Nephron progenitor cell (in vitro differentiated cells): ENCODE results near the gene SLC25A42.

ENCODE experiments used
- DNase-seq: peaks from one replicate; pipeline ENCODE4 v3.0.0; 2021
- H3K27ac Mint-ChIP-seq: 2 replicates; pipeline ENCODE4 v1.8.0; 2021; ENCODE audit warnings: mild to moderate bottlenecking, moderate library complexity, mixed read lengths
- H3K27me3 Mint-ChIP-seq: 2 replicates; pipeline ENCODE4 v1.8.0; 2021; ENCODE audit warnings: mild to moderate bottlenecking, low read depth, mixed read lengths; ENCODE audit not compliant: poor library complexity
- H3K36me3 Mint-ChIP-seq: 2 replicates; pipeline ENCODE4 v1.8.0; 2021; ENCODE audit warnings: low read depth, mixed read lengths
- H3K4me1 Mint-ChIP-seq: 2 replicates; pipeline ENCODE4 v1.8.0; 2021; ENCODE audit warnings: mixed read lengths
- H3K4me3 Mint-ChIP-seq: 2 replicates; pipeline ENCODE4 v1.8.0; 2021; ENCODE audit warnings: mild to moderate bottlenecking, moderate library complexity, mixed read lengths
- H3K9me3 Mint-ChIP-seq: 2 replicates; pipeline ENCODE4 v1.8.0; 2021; ENCODE audit warnings: mild to moderate bottlenecking, moderate library complexity, mixed read lengths
- TF ChIP-seq, protein P1 (sequence below): fragments of 200-600 bp; sonication (generic); IDR thresholded peaks from 2 replicates; pipeline ENCODE4 v1.5.0; 2021; ENCODE audit warnings: antibody characterized with exemption

SLC25A42 gene

DNA sequence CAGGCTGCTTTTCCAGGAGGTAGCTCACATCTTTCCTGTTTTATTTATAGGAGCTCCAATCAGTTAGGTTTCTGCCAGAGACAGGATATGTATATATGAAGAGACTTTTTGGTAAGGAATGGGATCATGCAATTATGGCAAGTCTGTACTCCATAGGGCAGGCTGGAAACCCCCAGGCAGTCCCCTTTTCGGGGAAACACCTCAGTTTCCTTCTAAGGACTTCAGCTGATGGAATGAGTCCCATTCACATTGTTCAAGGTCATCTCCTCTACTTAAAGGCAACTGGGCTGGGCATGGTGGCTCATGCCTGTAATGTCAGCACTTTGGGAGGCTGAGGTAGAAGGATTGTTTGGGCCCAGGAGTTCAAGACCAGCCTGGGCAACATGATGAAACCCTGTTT, 10.9 kb upstream of the SLC25A42 start:
- TF ChIP-seq, protein P1, sequence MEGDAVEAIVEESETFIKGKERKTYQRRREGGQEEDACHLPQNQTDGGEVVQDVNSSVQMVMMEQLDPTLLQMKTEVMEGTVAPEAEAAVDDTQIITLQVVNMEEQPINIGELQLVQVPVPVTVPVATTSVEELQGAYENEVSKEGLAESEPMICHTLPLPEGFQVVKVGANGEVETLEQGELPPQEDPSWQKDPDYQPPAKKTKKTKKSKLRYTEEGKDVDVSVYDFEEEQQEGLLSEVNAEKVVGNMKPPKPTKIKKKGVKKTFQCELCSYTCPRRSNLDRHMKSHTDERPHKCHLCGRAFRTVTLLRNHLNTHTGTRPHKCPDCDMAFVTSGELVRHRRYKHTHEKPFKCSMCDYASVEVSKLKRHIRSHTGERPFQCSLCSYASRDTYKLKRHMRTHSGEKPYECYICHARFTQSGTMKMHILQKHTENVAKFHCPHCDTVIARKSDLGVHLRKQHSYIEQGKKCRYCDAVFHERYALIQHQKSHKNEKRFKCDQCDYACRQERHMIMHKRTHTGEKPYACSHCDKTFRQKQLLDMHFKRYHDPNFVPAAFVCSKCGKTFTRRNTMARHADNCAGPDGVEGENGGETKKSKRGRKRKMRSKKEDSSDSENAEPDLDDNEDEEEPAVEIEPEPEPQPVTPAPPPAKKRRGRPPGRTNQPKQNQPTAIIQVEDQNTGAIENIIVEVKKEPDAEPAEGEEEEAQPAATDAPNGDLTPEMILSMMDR, result no peak
- Mint-ChIP-seq H3K9me3 (no peaks in the 10 kb centered on the region), H3K4me1 (peaks cover 2% of the 10 kb centered on the region), H3K36me3 (peaks cover 14% of the 10 kb centered on the region), H3K4me3 (no peak overlapping the region), H3K27me3 (peaks cover 3% of the 10 kb centered on the region), H3K27ac (no peak overlapping the region)
- no peak for DNase-seq

DNA sequence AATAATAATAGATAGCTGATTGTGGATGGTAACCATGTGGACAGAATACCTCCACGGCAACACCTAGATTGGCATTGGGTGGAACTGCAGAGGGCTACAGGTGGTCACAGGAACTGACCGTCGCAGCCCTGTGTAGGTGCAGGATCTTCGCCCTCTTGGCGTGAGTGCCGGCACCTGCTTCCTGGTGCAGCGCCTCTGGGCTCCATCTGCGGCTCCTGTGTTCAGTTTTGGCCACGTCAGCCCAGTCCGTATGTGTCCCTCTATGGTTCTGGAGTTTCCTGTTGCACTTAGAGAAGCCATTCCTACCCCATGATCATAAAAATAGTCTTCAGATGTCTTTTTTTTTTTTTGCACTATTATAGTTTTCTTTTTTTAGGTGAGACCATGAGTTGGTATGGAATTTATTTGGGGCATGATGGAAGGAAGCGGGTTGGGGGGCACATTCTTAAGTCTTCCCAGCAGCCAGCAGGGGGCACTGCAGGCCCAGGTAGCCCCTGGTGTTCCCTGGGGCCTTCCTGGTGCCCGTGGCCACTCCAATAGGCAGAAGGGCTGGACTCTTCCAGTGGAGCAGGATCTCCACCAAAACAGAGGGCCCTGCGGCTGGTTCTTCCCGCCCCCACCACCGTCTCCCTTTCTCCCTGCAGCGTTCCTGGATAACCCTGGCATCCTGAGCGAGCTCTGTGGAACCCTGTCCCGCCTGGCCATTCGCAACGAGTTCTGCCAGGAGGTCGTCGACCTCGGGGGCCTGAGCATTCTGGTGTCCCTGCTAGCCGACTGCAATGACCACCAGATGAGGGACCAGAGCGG, 10.1 kb upstream of the SLC25A42 start:
- H3K4me1 Mint-ChIP-seq, result peaks cover 4% of the 10 kb centered on the region
- H3K27me3 Mint-ChIP-seq, result peaks cover 3% of the 10 kb centered on the region
- no peaks in the 10 kb centered on the region for H3K9me3 Mint-ChIP-seq
- TF ChIP-seq, protein P1, result peak; percentile 81
- peak; percentile 84 for DNase-seq
- H3K4me3 Mint-ChIP-seq, result no peak overlapping the region
- H3K36me3 Mint-ChIP-seq, result peaks cover 14% of the 10 kb centered on the region
- H3K27ac Mint-ChIP-seq, result no peak overlapping the region

DNA sequence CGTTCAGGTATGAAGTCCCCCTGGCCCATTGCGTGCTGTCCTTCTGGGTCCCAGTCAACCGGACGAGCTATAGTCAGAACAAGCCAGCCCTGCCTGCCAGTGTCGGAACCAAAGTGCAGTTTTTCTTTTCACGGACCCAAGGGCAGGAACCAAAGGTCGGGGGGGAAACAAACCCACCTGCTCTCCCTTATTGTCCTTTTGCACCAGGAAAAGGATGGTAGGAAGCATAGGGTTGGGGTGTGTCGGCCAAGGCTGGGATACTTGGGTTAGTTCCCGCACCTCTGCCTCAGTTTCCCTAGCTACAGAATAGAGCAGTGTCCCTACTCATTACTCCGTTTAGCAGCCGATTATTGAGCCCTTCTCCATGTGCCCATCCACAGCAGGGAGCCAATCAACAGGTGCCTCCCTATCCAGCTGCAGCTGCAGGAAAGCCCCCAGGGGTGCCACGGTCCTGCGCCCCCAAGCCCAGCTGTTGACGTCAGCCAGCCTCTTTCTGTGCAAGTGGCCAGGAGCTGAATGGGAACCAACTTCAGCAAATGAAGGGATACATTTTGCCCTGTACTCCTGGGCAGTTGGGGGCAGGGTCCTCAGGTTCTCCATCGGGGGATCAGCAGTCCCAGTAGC, 9.4 kb upstream of the SLC25A42 start:
- TF ChIP-seq, protein P1, result no peak
- DNase-seq, result no peak
- Mint-ChIP-seq H3K4me1 (peaks cover 7% of the 10 kb centered on the region), H3K36me3 (peaks cover 15% of the 10 kb centered on the region), H3K9me3 (no peaks in the 10 kb centered on the region), H3K4me3 (no peak overlapping the region), H3K27me3 (peaks cover 3% of the 10 kb centered on the region), H3K27ac (no peak overlapping the region)

DNA sequence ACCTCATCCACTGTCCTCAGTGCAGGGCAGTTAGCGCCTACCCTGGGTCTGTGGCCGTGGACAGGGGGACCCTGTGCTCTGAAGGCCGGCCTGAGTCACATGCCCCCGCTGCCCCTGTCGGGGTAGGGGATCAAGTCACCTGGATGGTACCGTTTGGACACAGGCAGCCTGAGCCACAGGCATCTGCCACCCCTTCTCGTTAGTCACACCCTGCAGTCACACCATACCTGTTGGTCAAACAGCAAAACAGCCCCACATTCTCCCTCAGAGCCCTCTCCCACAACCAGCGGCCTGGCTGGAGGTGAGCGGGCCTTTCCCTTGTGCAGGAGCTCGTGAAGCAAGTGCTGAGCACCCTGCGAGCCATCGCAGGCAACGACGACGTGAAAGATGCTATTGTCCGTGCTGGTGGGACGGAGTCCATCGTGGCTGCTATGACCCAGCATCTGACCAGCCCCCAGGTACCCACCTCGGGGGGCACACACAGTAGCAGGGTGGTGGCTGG, 8.8 kb upstream of the SLC25A42 start:
- H3K27ac Mint-ChIP-seq, result no peak overlapping the region
- peaks cover 12% of the 10 kb centered on the region for H3K4me1 Mint-ChIP-seq
- no peaks in the 10 kb centered on the region for H3K9me3 Mint-ChIP-seq
- H3K27me3 Mint-ChIP-seq, result peaks cover 3% of the 10 kb centered on the region
- no peak overlapping the region for H3K4me3 Mint-ChIP-seq
- TF ChIP-seq, protein P1, result no peak
- no peak for DNase-seq
- H3K36me3 Mint-ChIP-seq, result peaks cover 21% of the 10 kb centered on the region

DNA sequence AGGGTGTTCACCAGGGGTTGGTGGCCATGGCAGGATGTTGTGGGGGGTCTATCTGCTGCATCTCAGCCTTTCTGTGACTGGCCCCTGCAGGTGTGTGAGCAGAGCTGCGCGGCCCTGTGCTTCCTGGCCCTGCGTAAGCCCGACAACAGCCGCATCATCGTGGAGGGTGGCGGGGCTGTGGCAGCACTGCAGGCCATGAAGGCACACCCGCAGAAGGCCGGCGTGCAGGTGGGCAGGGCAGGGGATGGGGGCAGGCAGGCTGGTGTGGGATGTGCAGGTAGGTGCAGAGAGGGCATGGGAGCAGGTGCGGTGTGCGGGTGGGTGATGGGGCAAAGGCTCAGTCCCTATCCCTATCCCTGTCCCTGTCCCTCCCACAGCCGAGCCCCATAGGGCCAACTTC, 8.1 kb upstream of the SLC25A42 start:
- Mint-ChIP-seq H3K27me3 (peaks cover 3% of the 10 kb centered on the region), H3K27ac (no peak overlapping the region), H3K36me3 (peaks cover 21% of the 10 kb centered on the region), H3K9me3 (no peaks in the 10 kb centered on the region), H3K4me1 (peaks cover 19% of the 10 kb centered on the region), H3K4me3 (no peak overlapping the region)
- DNase-seq, result no peak
- TF ChIP-seq, protein P1, result no peak
